GM19467 (cell line): Measurements from ENCODE around the gene GCGR.

Source experiments
- ATAC-seq: cut with Tn5 transposase; IDR thresholded peaks from one replicate; pipeline ENCODE4 v1.9.1; 2021; ENCODE audit warnings: mild to moderate bottlenecking, moderate library complexity; ENCODE audit not compliant: unreplicated experiment

GCGR gene

DNA sequence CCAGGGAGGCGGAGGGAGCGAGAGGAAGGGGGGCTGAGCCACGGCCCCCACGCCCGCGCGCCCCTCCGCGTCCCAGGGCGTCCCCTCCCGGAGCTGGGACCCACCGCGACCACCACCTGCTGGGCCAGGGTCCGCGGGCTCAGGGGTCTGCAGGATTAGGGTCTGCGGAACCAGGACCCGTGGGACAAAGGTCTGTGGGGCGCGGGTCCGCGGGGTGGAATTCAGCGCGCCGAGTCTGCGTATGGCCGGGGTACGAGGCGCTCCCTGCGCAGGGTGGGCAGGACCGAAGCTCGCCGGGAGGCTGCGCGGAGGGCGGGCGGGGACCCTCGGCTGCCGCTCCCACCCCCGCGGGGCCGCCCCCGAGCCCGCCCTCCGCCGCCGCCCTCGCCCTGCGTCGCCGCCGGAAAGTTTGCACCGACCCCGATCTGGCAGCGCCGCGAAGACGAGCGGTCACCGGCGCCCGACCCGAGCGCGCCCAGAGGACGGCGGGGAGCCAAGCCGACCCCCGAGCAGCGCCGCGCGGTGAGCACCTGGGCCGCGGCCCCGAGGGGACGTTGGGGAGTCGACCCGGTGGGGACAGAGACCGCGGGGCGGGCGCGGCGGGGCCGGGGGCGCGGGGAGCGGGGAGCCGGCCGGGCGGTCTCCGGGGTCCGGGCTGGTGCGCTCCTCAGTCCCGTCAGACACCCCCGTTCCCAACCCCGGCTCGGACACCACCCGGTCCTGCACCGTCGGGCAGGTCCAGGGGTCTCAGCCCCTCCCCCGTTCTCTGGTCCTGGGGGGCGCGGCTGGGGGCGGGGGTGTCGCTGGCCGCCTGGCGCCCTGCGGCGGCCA lies at the start of gene GCGR:
TSS of gene GCGR (plus strand) at position 423 of the 831 bp plus-strand sequence. CDS start 4,869 bp downstream, outside the sequence.
- ATAC-seq = no peak

DNA sequence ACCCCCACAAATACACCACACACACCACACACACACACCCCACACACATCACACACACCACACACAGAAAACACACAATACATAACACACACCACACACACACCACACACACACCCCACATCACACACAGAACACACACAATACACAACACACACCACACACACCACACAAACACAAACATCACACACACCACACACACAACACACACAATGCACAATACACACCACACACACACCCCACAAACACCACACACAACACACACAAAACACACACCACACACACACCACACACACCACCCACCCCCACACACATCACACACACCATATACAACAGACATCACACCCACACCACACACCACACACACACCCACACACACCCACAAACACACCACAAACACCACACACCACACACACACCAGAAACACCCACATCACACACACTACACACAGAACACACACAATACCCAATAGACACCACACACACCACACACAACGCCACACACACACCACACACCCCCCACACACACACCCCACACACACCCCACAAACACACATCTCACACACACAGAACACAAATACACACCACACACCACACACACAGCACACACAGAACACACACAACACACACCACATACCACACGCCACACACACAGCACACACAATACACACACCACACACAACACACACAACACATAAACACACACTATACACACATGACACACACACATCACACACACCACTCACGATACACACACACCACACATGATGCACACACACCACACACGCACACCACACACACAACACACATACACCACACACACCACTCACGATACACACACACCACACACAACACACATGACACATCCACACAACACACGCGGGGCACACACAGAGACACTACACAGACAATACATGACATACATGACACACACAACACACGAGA lies 11.0 kb upstream of the GCGR start:
- no peak for ATAC-seq

DNA sequence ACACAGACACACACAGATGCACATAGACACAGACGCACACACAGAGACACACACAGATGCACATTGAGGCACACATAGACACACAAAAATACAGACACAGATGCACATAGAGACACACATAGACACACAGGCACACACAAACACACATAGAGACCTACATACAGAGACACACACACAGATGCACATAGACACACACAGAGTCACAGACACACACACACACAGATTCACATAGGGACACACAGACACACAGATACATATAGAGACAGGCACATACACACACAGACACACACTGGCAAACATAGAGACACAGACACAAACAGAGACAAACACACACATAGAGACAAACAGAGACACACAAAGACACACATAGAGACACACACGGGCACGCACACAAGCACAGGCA lies 9.9 kb upstream of the GCGR start:
- ATAC-seq = no peak

DNA sequence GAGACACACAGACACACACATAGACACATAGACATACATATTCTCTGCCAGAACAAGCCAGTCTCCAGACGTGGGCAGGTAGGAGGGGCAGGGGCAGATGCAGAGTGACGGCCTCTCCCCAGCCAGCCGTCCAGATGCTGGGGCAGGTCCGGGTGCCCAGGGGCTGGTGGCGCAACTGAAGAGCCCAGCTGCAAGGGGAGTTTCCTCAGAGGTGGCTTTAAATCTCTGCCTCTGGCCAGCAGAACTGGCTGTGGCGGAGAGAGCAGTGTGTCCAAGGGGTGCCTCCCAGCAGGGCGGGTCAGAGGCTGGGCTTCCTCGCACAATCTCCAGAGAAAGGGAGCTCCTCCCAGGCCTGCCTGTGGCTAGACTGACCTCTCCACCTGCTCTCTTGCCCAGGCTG lies 9.4 kb upstream of the GCGR start:
- no peak for ATAC-seq

DNA sequence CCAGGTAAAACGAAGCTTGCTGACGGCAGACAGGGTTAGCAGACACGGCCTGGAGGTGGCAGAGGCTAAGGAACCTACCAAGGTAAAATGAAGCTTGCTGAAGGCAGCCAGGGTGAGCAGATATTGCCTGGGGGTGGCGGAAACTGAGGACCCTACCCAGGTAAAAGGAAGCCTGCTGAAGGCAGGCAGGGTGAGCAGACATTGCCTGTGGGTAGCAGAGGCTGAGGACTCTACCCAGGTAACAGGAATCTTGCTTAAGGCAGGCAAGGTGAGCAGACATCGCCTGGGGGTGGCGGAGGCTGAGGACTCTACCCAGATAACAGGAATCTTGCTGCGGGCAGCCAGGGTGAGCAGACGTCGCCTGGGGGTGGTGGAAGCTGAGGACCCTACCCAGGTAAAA lies 2.6 kb upstream of the GCGR start:
- ATAC-seq = no peak

DNA sequence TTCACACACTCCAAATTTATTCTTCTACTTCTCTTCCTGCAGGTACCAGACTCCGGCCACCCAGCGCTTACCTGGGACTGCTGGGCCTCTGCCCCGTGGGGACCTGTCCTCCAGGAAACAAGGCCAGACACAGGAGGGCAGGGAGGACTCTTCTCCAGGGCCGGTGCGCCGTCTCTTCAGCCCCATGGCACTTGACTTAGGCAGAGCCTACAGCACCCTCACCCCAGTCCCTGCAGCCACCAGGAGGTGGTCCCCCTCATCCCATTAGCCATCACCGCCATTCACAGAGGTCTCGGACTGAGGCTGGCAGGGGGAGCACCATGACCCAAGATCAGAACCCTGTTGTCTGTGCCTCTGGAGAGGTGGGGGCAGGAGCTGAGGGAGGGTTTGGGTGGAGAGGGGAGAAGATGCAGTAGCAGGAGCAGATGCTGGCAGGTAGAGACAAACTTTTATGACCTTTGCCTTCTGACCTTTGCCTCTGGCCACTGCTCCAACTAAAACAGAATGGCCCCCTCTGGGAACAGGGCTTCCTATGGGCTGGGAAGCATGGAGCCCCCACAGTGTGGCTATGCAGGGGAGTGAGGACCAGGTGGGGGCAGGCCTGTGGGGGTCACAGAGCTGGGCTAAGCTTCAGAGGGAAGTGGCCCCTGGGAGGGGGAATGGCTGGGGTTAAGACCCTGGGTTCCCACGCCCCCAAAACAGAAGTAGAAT lies 1.7 kb upstream of the GCGR start:
- ATAC-seq = no peak

DNA sequence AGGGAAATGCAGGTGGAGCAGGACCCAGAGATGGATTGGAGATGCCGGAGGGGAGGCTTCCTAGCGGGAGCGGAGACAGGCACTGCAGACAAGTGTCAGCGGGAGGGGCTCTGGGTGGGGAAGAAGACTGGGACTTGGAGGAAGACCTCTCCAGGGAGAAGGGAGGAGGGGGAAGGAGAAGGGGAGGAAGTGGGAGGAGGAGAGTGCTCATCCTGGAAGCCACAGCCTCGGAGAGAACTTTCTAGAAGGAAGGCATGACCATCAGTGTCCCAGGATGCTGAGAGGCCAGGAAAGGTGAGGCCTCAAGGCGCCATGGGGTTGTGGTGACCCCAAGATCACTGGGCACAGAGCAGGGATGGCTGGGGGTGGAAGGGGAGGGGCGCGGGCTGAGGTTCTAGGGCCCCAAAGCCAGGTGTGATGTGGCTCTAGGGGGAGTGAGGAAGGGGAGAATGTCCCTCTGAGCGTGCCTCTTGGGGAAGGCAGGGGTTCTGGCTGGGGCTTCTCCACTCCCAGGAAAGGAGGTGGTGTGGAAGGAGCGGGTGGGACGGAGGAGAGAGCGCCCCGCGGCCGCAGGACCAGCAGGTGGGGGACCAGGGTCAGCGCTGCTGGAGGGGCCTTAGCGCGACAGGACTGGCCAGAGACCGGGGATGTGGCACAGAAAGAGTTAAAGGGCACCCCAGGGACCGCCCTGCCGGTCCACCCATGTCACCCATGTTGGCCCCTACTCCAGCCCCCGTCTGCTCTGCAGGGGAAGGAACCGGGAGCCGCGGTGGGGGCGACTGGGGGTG lies 900 bp upstream of the GCGR start:
- ATAC-seq = no peak

DNA sequence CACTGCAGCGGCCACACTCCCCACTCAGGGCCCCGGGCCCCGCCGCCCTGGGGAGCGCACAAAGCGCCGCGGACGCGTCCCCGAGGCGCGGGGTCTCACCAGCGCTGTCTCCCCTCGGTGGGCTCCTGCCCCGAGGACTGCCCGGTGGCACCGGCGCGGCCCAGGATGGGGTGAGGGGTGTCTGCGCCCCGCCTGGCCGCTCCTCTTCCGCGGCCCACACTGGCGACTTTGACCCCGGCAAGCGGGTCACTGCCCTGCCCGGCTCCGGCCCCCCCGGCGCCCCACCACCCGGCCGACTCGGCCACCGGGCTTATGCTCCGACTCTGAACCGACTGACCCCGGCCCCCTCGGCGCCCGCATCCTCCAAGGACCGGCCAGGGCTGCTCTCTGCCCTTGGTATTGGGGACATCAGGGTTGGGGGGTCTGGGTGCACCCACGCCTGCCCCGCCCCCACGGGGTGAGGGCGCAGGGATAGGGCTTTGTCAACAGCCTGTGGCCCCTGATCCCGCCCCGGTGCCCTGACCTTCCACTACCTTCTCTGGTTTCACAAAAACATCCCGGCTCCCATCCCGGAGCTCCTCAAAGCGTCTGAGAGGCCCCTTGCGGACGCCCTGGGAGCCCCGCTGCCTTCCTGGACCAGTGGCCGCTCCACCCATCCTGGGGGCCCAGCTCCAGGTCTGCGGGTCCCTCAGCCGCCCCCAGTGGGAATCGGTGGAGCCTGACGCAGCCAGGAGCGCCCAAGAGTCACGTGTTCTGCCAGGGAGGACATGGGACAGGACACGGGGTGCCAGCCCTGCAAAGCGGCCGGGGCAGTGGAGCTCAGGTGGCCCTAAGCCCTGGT lies 829 bp downstream of the GCGR start:
- no peak for ATAC-seq

DNA sequence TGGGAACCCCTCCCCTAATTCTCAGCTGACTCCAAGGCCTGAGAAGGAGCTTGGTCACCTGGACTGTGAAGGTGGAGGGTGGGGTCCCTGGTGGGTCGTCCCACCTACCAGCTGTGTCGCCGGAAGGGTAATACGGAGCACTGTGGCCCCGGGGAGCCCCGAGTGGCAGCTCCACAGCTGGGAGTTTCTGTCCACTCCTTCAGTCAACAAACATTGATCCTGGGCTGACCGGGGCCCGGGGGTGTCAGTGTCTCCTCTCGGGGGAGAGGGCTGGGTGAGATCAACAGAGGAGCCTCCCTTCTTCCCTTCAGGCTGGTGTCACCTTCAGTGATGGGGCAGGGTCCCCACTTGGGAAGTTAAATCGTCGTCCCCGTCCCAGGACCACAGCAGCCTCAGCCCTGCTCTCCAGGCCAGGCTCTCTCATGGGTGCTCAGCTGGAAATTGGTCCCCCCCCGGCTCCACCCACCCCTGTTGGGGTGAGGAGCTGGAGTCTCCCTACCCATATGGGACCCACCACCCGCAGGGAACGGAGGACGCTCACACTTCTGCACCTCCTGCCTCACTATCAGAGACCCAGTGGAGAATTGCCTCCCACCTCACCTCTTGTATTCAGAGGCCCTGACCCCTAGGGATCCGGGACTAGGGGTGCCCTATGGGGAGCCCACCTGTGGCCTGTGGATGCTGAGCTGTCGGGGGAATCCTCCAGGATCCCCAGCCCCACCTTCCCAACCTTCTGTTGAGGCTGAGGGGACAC lies 1.9 kb downstream of the GCGR start:
- no peak for ATAC-seq

DNA sequence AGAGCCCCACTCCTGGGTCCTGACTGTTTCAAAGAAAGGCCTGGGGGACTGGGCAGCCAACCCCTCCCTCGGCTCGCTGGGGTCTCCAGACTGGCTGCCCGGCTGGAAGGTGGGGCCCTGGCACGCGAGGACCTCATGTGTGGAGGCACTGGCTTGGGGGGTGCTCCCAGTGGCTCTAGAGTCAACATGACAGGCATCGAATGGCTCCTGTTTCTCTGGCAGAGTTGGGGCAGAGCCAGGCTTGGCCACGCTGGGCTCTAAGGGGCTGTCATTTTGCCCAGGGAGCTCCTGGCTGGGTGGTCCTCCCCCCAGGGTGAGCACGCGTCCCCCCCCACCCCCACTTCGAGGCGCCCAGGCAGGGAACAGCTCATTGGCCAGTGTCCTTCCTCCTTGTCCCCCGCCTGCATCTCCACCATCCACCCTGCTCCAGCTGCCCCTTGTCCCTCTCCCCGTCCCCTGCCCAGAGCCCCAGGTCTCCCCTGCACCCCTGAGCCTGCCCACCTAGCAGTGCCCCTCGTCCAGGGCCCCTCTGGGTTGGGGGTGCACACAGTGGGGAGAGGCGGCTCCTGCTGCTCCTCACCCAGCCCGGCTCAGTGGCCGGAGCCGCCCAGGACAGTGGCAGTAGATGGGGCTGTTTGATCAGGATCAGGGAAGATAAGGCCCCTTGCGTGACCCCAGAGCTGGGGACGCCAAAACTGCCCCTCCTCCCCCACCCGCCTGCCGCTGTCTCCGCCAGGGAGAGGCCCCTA lies 2.7 kb downstream of the GCGR start:
- ATAC-seq = no peak

DNA sequence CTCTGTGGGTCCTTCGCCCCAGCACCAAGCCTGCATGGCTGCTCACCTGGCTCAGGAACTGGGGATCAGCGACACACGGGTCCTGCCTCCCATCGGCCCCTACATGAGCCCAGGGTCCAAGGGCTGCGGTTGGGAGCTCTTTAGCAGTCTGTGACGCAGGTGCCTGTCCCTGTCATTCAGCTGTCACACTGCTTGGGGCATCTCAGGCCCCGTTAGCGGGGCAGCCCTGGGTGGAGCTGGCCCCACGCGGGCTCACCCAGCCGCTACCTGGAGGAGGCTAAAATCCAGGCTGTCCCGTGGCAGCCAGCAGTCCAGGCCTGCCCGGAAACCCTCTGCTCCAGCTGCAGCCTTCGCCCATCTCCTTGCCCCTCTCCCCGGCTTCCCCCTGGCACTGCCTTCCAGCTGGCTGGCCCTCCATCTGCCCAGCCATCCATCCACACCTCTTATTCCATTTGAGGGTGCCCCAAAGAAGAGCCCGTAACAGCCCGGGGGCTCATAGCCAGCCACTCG lies 3.3 kb downstream of the GCGR start:
- ATAC-seq = no peak

DNA sequence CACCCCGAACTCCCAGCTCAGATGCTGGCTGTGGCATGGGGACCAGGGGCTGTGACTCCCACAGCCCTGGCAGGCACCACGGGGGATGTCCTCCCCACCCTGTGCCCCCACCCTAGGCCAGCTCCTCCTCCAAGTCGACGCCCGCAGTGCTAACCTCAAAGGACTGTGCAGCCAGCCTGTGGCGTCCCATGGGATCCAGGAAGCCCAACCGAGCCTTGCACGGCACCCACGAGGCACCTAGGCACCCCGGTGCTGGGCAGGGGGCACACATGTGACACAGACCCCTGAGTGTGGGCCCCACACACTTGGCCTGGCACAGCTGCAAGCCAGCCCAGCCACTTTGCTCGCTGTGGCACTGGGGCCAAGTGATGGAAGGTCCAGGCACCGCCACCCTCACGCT lies 3.9 kb downstream of the GCGR start:
- no peak for ATAC-seq

DNA sequence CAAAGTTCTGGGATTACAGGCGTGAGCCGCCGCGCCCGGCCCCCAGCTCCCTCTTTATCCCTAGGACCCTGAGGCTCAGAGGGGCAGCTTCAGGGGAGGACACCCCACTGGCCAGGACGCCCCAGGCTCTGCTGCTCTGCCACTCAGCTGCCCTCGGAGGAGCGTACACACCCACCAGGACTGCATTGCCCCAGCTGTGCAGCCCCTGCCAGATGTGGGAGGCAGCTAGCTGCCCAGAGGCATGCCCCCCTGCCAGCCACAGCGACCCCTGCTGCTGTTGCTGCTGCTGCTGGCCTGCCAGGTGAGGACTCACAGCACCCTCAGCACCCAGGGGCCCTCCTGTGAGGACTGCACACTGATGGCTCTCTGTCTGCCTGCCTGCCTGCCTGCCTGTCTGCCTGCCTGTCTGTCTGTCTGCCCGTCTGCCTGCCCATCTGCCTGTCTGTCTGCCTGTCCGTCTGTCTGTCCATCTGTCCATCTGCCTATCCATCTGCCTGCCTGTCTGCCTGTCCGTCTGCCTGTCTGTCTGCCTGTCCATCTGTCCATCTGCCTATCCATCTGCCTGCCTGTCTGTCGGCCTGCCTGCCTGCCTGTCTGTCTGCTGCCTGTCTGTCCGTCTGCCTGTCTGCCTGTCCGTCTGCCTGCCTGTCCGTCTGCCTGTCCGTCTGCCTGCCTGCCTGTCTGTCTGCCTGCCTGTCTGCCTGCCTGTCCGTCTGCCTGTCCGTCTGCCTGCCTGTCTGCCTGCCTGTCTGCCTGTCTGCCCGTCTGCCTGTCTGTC lies 5.0 kb downstream of the GCGR start:
- ATAC-seq = no peak

DNA sequence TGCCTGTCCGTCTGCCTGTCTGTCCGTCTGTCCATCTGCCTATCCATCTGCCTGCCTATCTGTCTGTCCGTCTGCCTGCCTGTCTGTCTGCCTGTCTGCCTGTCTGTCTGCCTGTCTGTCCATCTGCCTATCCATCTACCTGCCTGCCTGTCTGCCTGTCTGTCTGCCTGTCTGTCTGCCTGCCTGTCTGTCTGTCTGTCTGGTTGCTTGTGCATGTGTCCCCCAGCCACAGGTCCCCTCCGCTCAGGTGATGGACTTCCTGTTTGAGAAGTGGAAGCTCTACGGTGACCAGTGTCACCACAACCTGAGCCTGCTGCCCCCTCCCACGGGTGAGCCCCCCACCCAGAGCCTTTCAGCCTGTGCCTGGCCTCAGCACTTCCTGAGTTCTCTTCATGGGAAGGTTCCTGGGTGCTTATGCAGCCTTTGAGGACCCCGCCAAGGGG lies 5.6 kb downstream of the GCGR start:
- ATAC-seq = no peak

DNA sequence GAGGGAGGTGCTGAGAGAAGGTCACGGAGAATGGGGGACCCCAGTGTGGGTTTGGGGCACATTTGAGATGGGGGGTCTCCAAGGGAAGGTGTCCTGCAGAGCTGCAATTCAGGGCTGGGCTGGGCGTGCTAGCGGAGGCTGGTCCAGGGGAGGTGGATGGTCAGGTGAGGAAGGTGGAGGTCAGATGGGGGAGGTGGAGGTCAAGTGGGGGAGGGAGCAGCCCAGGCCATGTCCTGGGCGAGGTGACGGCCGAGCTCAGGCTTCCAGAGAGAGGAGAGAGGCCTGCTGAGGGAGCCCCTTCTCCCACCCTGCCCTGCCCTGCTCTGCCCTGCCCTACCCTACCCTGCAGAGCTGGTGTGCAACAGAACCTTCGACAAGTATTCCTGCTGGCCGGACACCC lies 6.5 kb downstream of the GCGR start:
- no peak for ATAC-seq

DNA sequence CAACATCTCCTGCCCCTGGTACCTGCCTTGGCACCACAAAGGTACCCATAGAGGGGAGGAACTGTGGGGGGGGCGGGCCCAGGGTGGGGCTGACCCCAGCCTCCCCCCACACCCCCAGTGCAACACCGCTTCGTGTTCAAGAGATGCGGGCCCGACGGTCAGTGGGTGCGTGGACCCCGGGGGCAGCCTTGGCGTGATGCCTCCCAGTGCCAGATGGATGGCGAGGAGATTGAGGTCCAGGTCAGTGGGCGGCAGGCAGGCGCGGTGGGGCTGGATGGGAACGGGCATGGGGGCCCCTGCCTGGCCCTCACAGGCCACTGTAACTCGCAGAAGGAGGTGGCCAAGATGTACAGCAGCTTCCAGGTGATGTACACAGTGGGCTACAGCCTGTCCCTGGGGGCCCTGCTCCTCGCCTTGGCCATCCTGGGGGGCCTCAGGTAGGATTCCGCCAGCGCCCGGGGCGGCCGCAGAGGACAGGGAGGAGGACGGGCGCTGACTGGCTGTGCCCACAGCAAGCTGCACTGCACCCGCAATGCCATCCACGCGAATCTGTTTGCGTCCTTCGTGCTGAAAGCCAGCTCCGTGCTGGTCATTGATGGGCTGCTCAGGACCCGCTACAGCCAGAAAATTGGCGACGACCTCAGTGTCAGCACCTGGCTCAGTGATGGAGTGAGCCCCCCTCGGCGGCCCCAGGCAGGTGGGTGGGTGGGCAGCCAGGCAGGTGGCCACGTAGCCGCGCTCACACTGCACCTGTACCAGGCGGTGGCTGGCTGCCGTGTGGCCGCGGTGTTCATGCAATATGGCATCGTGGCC lies 7.1 kb downstream of the GCGR start:
- no peak for ATAC-seq
